GM23338 (cell line): ENCODE measurements around the gene SEC16A. TPM values are rescaled to one million over a fixed set of nuclear protein-coding genes. Genes with fewer than 3 reads are reported as not detected.

ENCODE experiments used
- ATAC-seq: fragments of 200-7000 bp; cut with Tn5 transposase; 3 replicates; pipeline ENCODE4 v1.9.1; 2020
- DNase-seq: peaks from one replicate; pipeline ENCODE4 v3.0.0-alpha.2; 2015; ENCODE audit warnings: low spot score
- H2AFZ ChIP-seq: fragments of 200-600 bp; sonication (generic); 2 replicates; pipeline ENCODE4 v1.8.0; 2016; ENCODE audit warnings: antibody characterized with exemption, mild to moderate bottlenecking, moderate library complexity
- H3F3A ChIP-seq: fragments of 200-600 bp; sonication (generic); replicated peaks from 2 replicates; pipeline ENCODE4 v1.8.0; 2017; ENCODE audit warnings: antibody characterized with exemption, mixed run types, low read depth
- H3K27ac ChIP-seq: fragments of 200-600 bp; sonication (generic); 2 replicates; pipeline ENCODE4 v1.6.1; 2016; ENCODE audit warnings: low read depth
- H3K27me3 ChIP-seq: fragments of 200-600 bp; sonication (generic); 2 replicates; pipeline ENCODE4 v1.8.0; 2016; ENCODE audit warnings: mild to moderate bottlenecking, mixed run types, moderate library complexity; ENCODE audit not compliant: insufficient read depth
- H3K36me3 ChIP-seq: fragments of 200-600 bp; sonication (generic); 2 replicates; pipeline ENCODE4 v1.8.0; 2016; ENCODE audit warnings: mild to moderate bottlenecking; ENCODE audit not compliant: insufficient read depth
- H3K4me1 ChIP-seq: fragments of 200-600 bp; sonication (generic); 2 replicates; pipeline ENCODE4 v1.8.0; 2016; ENCODE audit warnings: mild to moderate bottlenecking, moderate library complexity; ENCODE audit not compliant: insufficient read depth
- H3K4me2 ChIP-seq: fragments of 200-600 bp; sonication (generic); 2 replicates; pipeline ENCODE4 v1.7.1; 2017; ENCODE audit warnings: mixed run types
- H3K4me3 ChIP-seq: fragments of 200-600 bp; sonication (generic); 2 replicates; pipeline ENCODE4 v1.6.1; 2016; ENCODE audit warnings: mixed run types
- H3K79me2 ChIP-seq: fragments of 200-600 bp; sonication (generic); replicated peaks from 2 replicates; pipeline ENCODE4 v1.8.0; 2017; ENCODE audit warnings: mild to moderate bottlenecking; ENCODE audit not compliant: insufficient read depth
- H3K9me2 ChIP-seq: fragments of 200-600 bp; sonication (generic); 2 replicates; pipeline ENCODE4 v1.8.0; 2017; ENCODE audit not compliant: insufficient read depth
- H4K20me1 ChIP-seq: fragments of 200-600 bp; sonication (generic); replicated peaks from 2 replicates; pipeline ENCODE4 v1.8.0; 2017; ENCODE audit warnings: mild to moderate bottlenecking; ENCODE audit not compliant: insufficient read depth
- H3K27ac Mint-ChIP-seq: 2 replicates; pipeline ENCODE4 v1.8.0; 2020; ENCODE audit warnings: inconsistent platforms, mild to moderate bottlenecking, moderate library complexity, mixed read lengths
- H3K27me3 Mint-ChIP-seq: 3 replicates; pipeline ENCODE4 v1.8.0; 2022; ENCODE audit warnings: low read depth, mild to moderate bottlenecking, moderate library complexity, mixed read lengths, inconsistent platforms; ENCODE audit not compliant: insufficient read depth, poor library complexity
- H3K36me3 Mint-ChIP-seq: 3 replicates; pipeline ENCODE4 v1.8.0; 2021; ENCODE audit warnings: low read depth, mild to moderate bottlenecking, inconsistent platforms, moderate library complexity, mixed read lengths
- H3K4me1 Mint-ChIP-seq: 3 replicates; pipeline ENCODE4 v1.8.0; 2020; ENCODE audit warnings: mild to moderate bottlenecking, inconsistent platforms, mixed read lengths
- H3K4me3 Mint-ChIP-seq: 3 replicates; pipeline ENCODE4 v1.8.0; 2021; ENCODE audit warnings: moderate library complexity, mild to moderate bottlenecking, inconsistent platforms, mixed read lengths
- H3K9me3 Mint-ChIP-seq: 3 replicates; pipeline ENCODE4 v1.8.0; 2020; ENCODE audit warnings: moderate library complexity, mild to moderate bottlenecking, inconsistent platforms, mixed read lengths
- CREB1 ChIP-seq: fragments of 250-450 bp; sonication (Bioruptor Pico); IDR thresholded peaks from 2 replicates; pipeline ENCODE4 v1.5.0; 2020; ENCODE audit warnings: low read depth, mild to moderate bottlenecking, moderate library complexity
- CTCF ChIP-seq, 2 experiments: fragments of 200-600 bp in 1 of 2; sonication (generic) in 1 of 2; conservative IDR thresholded peaks; 2 replicates each; pipeline versions ENCODE4 v1.5.1 to v1.6.1; 2016 to 2017; ENCODE audit warnings: antibody characterized with exemption in 2 of 2, low read depth in 2 of 2, mild to moderate bottlenecking in 2 of 2, moderate library complexity in 1 of 2
- ETS1 ChIP-seq: IDR thresholded peaks from 2 replicates; pipeline ENCODE4 v1.6.1; 2016; ENCODE audit warnings: antibody characterized with exemption
- EZH2 ChIP-seq: fragments of 200-600 bp; sonication (generic); IDR thresholded peaks from one replicate; pipeline ENCODE4 v1.8.0; 2017; ENCODE audit warnings: antibody characterized with exemption, mild to moderate bottlenecking, low read depth; ENCODE audit not compliant: unreplicated experiment
- EZH2phosphoT487 ChIP-seq: fragments of 200-600 bp; sonication (generic); IDR thresholded peaks from one replicate; pipeline ENCODE4 v1.8.1; 2018; ENCODE audit warnings: antibody characterized with exemption; ENCODE audit not compliant: unreplicated experiment
- JUNB ChIP-seq: IDR thresholded peaks from one replicate; pipeline ENCODE4 v1.6.1; 2016; ENCODE audit warnings: antibody characterized with exemption; ENCODE audit not compliant: unreplicated experiment
- NANOG ChIP-seq: IDR thresholded peaks from 2 replicates; pipeline ENCODE4 v1.6.1; 2016; ENCODE audit warnings: antibody characterized with exemption, borderline replicate concordance
- POLR2AphosphoS5 ChIP-seq: IDR thresholded peaks from 2 replicates; pipeline ENCODE4 v1.6.1; 2016; ENCODE audit warnings: antibody characterized with exemption, low read depth
- REST ChIP-seq: IDR thresholded peaks from one replicate; pipeline ENCODE4 v1.6.1; 2018; ENCODE audit warnings: antibody characterized with exemption; ENCODE audit not compliant: unreplicated experiment
- STAT1 ChIP-seq: IDR thresholded peaks from one replicate; pipeline ENCODE4 v1.6.1; 2016; ENCODE audit warnings: antibody characterized with exemption; ENCODE audit not compliant: unreplicated experiment
- ZNF114 ChIP-seq: fragments of 250-450 bp; sonication (Bioruptor Pico); IDR thresholded peaks from 2 replicates; pipeline ENCODE4 v1.5.0; 2020; ENCODE audit warnings: mild to moderate bottlenecking, moderate library complexity
- ZNF331 ChIP-seq: fragments of 250-450 bp; sonication (Bioruptor Pico); IDR thresholded peaks from 2 replicates; pipeline ENCODE4 v1.5.0; 2020; ENCODE audit warnings: low read depth, mild to moderate bottlenecking, moderate library complexity
- ZNF462 ChIP-seq: fragments of 250-450 bp; sonication (Bioruptor Pico); IDR thresholded peaks from 2 replicates; pipeline ENCODE4 v1.5.0; 2020; ENCODE audit warnings: mild to moderate bottlenecking, moderate library complexity
- polyA plus RNA-seq: library from polyadenylated mRNA; unstranded; fragments of >200 nt; fragmentation: Nextera tagmentation; extraction: Ambion mirVana; gene quantifications from 2 replicates; pipeline ENCODE4 v1.2.1, GENCODE V29; 2016
- total RNA-seq: library from RNA; depleted of rRNA; stranded (reverse); fragments of >200 nt; shearing (Covaris generic); gene quantifications from 2 replicates; pipeline ENCODE4 v1.2.3, GENCODE V29; 2014

Gene SEC16A
- total and polyA plus RNA-seq, 2 experiments from 2014 or later, result 34.0 to 59.2 TPM

GRCh38 chr9:136517012-136517743, 34.3 kb upstream of the SEC16A start:
- Mint-ChIP-seq H3K9me3 (no peaks in the 10 kb centered on the region), H3K36me3 (peaks cover 23% of the 10 kb centered on the region; the same call in 2 of the 3 replicates), H3K27me3 (peaks cover 3% of the 10 kb centered on the region), H3K4me1 (no peaks in the 10 kb centered on the region), H3K27ac (no peak overlapping the region), H3K4me3 (no peak overlapping the region)
- Histone ChIP-seq H3K4me2 (no peak overlapping the region), H3K79me2 (no peaks in the 10 kb centered on the region), H3K27me3 (no peaks in the 10 kb centered on the region), H3K27ac (no peak overlapping the region), H3K4me3 (no peak overlapping the region), H2AFZ (no peak overlapping the region), H3K36me3 (peaks cover 3% of the 10 kb centered on the region; the same call in 1 of the 2 replicates), H3F3A (0 out of 2 replicates have a peak, but pooled peaks cover 2% of the 10 kb centered on the region), H4K20me1 (no peaks in the 10 kb centered on the region; the same call in 1 of the 2 replicates), H3K4me1 (no peaks in the 10 kb centered on the region), H3K9me2 (no peaks in the 10 kb centered on the region)
- DNase-seq, result no peak
- no peak for ATAC-seq
- TF ChIP-seq ETS1 (no peak), EZH2 (no peak), POLR2AphosphoS5 (no peak), EZH2phosphoT487 (no peak), NANOG (no peak), CREB1 (CRISPR knock-in tag) (no peak), STAT1 (no peak), ZNF114 (CRISPR knock-in tag) (no peak), ZNF331 (no peak), ZNF462 (no peak), REST (no peak), JUNB (no peak), CTCF (conservative IDR thresholded peaks at IDR 0.05; ENCODE audit: low read depth in 2 of 2) (no peak)
